GM21737 (cell line): ENCODE results near the gene C14orf132.
"Not testable (repeated sequence)": the region's sequence is repeated elsewhere in the genome, so short reads cannot be mapped to it uniquely, and the experiment has no call there.

Experiments used
- ATAC-seq: cut with Tn5 transposase; IDR thresholded peaks from one replicate; pipeline ENCODE4 v1.9.1; 2021; ENCODE audit warnings: mild to moderate bottlenecking, moderate library complexity; ENCODE audit not compliant: unreplicated experiment

The C14orf132 gene

DNA sequence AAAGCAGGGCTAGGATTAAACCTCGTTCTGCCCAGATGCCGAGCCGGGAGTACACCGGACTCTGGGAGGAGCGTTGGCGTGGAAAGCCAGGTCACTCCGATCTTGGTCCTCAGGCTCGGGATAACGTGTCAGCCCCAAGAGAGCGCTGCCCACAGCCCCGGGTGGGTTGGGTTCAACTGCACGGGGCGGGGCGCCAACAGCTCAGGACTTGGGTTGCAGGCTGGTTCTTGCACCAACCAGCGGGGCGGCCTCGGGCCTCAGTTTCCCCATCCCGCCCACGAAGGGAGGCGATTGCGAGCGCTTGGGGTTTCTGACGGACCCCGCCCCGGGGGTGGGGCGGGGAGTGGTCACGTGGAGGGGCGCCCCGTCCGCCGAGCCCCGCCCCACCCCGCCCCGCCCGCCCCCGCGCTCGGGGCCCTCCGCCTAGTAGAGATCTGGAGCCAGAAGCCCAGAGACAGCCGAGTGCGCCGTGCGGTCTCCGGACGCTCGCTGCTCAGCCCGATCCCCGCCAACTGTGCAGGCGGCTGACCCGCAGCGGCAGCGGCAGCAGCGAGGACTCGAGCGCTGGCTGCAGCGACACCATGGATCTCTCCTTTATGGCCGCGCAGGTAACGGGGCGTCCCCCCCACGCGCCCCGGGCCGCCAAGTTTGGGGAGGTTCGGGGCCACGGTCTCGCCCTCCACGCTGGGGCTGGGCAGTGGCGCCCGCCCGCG, at the start of gene C14orf132:
Gene C14orf132, plus strand, starts transcription at position 443 of the 713 bp plus-strand sequence. Its CDS starts 139 bp downstream, at position 582.
- no peak for ATAC-seq

DNA sequence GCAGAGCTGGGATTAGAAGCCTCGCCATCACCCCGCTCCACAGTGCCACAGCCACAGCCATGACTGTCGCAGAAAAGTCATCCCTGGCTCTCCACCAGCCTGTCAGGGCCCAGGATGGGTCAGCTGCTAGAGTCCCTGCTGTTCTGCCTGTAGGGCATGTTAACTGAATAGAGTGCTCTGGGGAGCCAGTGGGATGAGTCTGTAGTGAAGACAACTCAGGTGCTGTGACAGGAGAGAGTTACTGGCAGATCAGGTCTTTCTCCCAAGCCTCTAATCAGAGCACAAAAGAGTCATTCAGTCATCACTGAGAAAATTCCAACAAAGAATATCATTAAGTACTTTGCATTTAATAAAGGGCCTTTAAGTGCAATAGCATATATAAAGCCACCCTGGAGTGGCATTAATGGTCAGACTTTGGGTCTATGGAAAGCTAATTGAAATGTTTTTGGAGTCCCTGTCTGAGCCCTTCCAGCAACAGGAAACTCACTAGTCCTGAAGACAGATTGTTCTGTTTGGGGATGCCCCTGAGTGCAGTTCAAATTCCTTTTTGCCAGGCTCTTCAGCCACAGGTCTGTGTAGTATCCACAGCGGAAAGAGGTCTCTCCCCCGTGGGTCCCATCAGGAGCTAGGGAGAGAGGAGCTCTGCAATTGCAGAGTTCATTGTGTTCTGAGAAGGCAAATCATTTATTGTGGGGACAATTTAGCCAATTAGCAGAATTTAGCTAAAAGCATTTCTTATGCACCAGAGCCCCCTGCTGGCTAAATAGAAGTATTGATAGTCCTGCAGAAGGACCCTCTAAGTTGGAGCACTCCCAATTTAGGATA, 45.2 kb upstream of the C14orf132 start:
- no peak for ATAC-seq

GRCh38 chr14:95994593-95994928, 44.6 kb upstream of the C14orf132 start:
- ATAC-seq: no peak

GRCh38 chr14:95998656-95999055, 40.5 kb upstream of the C14orf132 start:
- ATAC-seq: no peak

- ATAC-seq: no peak
Measured at GRCh38 chr14:96001866-96002497, 37.2 kb upstream of the C14orf132 start.

- ATAC-seq: no peak
Measured at GRCh38 chr14:96002498-96002884, 36.7 kb upstream of the C14orf132 start.

GRCh38 chr14:96011131-96011530, 28.0 kb upstream of the C14orf132 start:
- ATAC-seq: no peak

DNA sequence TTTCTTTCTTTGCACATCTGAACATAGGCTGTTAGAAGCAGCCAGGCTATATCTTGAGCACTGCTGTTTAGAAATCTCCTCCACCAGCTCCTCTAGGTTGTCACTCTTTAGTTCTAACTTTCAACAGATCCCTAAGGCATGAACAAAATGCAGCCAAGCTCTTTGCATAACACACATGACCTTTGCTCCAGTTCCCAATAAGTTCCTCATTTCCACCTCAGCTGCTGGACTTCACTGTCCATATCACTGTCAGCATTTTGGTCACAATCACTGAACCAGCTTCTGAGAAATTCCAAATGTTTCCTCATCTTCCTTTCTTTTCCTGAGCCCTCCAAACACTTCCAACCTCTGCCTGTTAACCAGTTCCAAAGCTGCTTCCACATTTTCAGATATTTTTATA, 27.6 kb upstream of the C14orf132 start:
- ATAC-seq: no peak

DNA sequence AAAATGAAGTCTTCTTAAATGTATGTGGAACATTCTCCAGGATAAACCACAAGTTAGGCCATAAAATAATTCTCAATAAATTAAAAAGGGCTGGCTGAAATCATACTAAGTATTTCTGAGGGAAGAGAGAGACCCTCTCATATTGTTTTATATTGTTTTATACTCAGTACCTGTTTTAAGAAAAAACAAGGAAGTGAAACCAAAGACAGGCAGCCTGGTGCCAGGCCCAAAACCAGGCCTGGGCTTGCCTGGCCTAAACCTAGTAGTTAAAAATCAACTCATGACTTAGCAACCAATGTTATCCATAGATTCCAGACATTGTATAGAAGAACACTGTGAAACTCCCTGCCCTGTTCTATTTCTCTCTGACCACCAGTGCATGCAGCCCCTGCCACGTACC, 26.4 kb upstream of the C14orf132 start:
- ATAC-seq: not testable (repeated sequence)

DNA sequence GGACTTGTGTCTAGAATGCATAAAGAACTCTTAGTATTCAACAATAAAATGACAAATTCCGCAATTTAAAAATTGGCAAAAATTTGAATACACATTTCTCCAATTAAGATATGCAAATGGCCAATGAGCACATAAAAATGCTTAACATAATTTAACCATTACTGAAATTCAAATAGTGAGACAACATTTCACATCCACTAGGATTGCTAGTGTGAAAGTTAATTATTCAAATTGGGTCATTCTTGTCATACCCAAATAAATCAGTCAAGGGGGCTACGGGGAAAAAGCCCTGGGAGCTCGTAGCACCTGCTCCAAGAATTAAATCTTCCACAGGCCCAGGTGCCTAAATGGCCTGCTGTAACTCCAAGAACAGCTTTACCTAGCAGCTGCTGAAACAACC, 25.0 kb upstream of the C14orf132 start:
- no peak for ATAC-seq

DNA sequence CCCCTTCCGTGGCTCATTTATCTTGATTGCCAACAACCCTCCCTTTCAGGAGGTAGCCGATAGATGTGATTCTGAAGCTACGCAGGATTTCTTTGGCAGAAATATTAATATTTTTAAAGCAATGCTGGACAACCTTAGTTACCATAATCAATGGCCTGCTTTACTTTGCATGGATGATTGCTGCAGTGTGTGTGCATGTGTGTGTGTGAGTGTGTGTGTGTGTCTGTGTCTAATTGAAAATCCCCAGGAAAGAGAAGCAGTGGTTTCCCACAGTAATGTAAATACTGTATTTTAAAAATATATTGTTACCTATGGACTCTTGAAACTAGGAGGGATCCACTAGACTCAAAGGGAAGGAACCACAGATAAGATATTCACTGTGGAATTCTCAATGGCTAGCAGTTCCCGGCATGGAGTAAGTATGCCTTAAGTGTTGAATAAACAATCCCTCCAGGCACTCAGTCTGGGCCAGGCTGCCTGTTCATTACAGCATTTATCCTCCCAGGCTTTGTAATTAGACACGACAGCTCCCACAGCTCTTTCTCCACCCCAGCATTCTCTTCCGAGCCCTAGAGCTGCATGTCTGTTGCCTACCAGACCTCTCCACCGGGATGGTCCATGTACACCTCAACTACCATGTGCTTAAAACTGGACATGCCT, 22.5 kb upstream of the C14orf132 start:
- no peak for ATAC-seq

- ATAC-seq: no peak
Measured at GRCh38 chr14:96017882-96018281, 21.3 kb upstream of the C14orf132 start.

- no peak for ATAC-seq
Measured at GRCh38 chr14:96027431-96028355, 11.5 kb upstream of the C14orf132 start.

- ATAC-seq: no peak
Measured at GRCh38 chr14:96029089-96029645, 10.0 kb upstream of the C14orf132 start.

DNA sequence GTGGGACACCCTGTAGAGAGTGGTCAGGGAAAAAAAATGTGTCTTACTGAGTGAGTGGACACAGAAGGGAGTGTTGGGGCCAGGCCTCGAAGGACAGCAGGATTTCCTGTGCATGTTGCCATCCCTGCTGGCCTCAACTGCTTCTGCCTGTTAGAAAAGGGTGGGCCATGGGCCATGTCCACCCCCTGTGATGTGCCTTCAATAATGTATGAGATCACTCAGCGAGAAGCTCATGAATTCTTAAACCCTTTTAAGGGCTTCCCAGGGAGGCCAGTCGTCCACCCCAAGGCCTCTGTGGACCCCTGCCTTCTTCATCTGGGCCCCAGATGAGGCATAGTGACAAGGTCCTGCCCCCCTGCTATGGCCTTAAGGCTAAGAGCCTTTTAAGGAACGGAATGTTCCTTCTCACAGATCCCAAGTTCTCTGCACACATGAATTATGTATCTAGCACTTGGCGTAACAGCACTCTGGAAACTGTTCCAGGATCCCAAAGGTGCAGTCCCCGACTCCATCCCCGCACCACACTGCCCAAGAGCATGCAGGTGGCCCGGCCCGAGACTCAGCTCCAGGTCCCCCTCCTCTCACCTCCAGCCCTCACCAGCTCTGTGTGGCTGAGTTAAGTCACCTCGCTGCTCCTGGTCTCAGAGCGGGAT, 8.9 kb upstream of the C14orf132 start:
- ATAC-seq: no peak

- no peak for ATAC-seq
Measured at GRCh38 chr14:96031691-96032090, 7.5 kb upstream of the C14orf132 start.

GRCh38 chr14:96035456-96035855, 3.7 kb upstream of the C14orf132 start:
- no peak for ATAC-seq

DNA sequence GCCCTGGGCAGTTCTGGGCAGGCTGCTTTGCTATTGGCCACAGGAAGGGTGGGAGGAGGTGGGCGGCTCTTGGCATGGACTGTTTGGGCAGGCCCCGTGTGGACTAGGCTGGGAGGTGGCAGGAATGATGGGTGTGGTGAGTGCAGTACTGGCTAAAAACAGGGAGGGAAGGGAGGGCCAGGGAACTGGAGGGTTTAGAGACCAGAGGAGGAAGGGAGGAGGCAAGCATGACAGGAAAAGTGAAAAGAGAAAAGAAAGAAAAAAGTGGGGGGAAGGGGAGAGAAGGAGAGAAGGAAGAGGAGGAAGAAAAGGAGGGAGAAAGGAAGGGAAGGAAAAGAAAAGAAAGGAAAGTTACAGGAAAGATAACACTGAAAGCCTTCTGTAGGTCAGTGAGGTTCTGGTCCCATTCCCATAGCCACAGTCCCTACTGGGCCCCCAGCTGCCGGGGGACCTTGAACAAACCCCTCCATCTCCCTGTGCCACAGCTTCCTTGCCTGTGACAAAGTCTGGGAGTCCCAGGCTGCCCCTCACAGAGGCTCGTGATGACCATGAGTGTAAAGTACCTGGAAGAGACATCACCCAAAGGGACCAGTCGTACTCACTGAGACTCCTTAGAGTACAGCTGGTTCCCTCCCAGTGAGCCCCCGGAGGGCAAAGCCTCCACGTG, 1.1 kb upstream of the C14orf132 start:
- no peak for ATAC-seq

- ATAC-seq: no peak
Measured at GRCh38 chr14:96038558-96038919, 623 bp upstream of the C14orf132 start.
